Right lobe of liver (tissue), 6 donors: ENCODE data around the gene ZBTB21. TPM values are rescaled to one million over a fixed set of nuclear protein-coding genes. Genes with fewer than 3 reads are reported as not detected.
"Not testable (repeated sequence)": the region's sequence is repeated elsewhere in the genome, so short reads cannot be mapped to it uniquely, and the experiment has no call there.

Source experiments
- ATAC-seq, 4 donors: fragments of 200-7000 bp; cut with Tn5 transposase; one replicate each; pipeline ENCODE4 v1.9.1; 2020; ENCODE audit warnings: mild to moderate bottlenecking in 4 of 4, moderate library complexity in 4 of 4
- DNase-seq, 3 donors: peaks; one replicate each; pipeline ENCODE4 v3.0.0-alpha.2; 2020
- H3K27ac ChIP-seq, 3 donors: fragments of 200-600 bp; one replicate each; pipeline ENCODE4 v1.8.0; 2022
- H3K27me3 ChIP-seq, 2 donors: fragments of 200-600 bp; one replicate each; pipeline ENCODE4 v1.8.0; 2022
- H3K36me3 ChIP-seq, 4 donors: fragments of 200-600 bp; sonication (generic) in 1 of 4; one replicate each; pipeline versions ENCODE4 v1.5.1 to v1.8.0; 2017 to 2022; ENCODE audit warnings: control low read depth in 1 of 4
- H3K4me1 ChIP-seq, 4 donors: fragments of 200-600 bp; sonication (generic) in 1 of 4; one replicate each; pipeline versions ENCODE4 v1.5.1 to v1.8.0; 2017 to 2022; ENCODE audit warnings: control low read depth in 1 of 4
- H3K4me3 ChIP-seq, 3 donors: fragments of 200-600 bp; one replicate each; pipeline ENCODE4 v1.8.0; 2022
- H3K9me3 ChIP-seq, 4 donors: fragments of 200-600 bp; sonication (generic) in 1 of 4; one replicate each; pipeline versions ENCODE4 v1.5.1 to v1.8.0; 2017 to 2022; ENCODE audit warnings: control low read depth in 1 of 4
- CTCF ChIP-seq, 4 donors: fragments of 200-600 bp in 3 of 4; fragments of 450-650 bp in 1 of 4; IDR thresholded peaks; one replicate each; pipeline versions ENCODE4 v1.5.1 to v1.8.0; 2016 to 2022; ENCODE audit warnings: antibody characterized with exemption in 4 of 4, mild to moderate bottlenecking in 2 of 4
- POLR2A ChIP-seq: fragments of 450-650 bp; IDR thresholded peaks from one replicate; pipeline ENCODE4 v1.6.1; 2017; ENCODE audit warnings: antibody characterized with exemption, mild to moderate bottlenecking
- WGBS: methylation state at CpG from one replicate; pipeline ENCODE4 v1.1.6; 2018; ENCODE audit warnings: low coverage, low lambda C conversion rate; ENCODE audit not compliant: insufficient coverage; ENCODE audit errors: missing lambda C conversion rate; 5-methylcytosine and 5-hydroxymethylcytosine counted together
- intact Hi-C, 2 donors: fragments of 100-400 bp; cut with DNase I; formaldehyde crosslinking; loops; one replicate each; pipeline versions ENCODE4 v1.11.2 to v1.14.1; 2022
- total RNA-seq, 6 experiments: library from RNA; depleted of rRNA in 2 of 6; stranded (reverse); fragments of >200 nt in 2 of 6; fragmentation: NEBNext Ultra II Directional in 3 of 6; extraction: Animal tissue kit (Norgen Biotek cat#: 25700) in 3 of 6; gene quantifications; one replicate each; pipeline versions ENCODE4 v1.1.0 to v1.2.4, GENCODE V29; 2016 to 2023
- donor health status: DM: no; HTN: yes; CAD: no.
- donor health status: DM: no; HTN: no; CAD: no.
- donor health status: DM: no; HTN: no; CAD: no.
- donor health status: DM: no; HTN: yes; CAD: no.
- donor health status: DM: no; HTN: yes; CAD: no.

ZBTB21 gene
- total RNA-seq, 6 experiments from 2014 or later = 3.0 to 28.5 (median 11.2) TPM

DNA sequence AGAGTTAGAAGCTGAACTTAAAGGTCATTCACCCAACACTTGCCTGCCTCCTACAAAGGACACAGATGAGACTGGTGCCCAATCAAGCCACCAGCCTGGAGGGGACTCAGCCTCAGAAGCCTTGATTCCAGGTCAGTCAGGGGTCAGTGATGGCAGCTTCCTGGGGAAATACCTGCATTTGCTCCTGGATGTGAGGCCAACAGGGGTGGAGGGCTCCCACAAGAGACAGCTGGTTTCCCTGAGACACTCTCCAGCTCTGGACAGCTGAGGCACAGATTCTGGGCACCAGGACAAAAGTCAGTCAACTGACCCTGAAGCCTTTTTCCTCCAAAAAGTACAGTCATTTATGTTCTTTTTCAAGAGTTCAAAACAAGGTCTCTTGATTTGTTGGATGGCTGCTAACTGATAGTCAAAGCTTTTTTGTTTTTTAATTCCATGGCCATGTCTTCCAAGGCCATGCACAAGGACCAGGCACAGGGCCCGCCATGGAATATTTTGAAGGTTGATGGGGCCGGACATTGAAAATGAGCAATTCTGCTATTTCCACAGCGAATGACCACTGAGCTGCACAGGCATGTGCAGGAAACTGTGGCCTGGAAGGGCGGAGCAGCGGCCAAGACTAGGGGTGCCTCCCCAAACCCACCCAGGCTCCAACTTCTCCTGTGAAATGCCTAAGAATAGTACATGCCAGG is 58.1 kb downstream of the ZBTB21 start:
- peaks cover 0 to 8% (median 0%) of the 10 kb centered on the region in 4 donors for H3K4me1 ChIP-seq
- H3K9me3 ChIP-seq = no peaks in the 10 kb centered on the region
- H3K27me3 ChIP-seq = no peaks in the 10 kb centered on the region
- 70% methylated on average over 2 of the region's 5 CpGs for WGBS
- intact Hi-C loops = no loop called here
- peak overlapping the region in 2 of 3 donors; percentile 66 to 68 for H3K4me3 ChIP-seq
- no peaks in the 10 kb centered on the region for H3K36me3 ChIP-seq
- ATAC-seq = no peak
- no peak for DNase-seq
- H3K27ac ChIP-seq = no peak overlapping the region
- TF ChIP-seq POLR2A = no peak
- no peak for TF ChIP-seq CTCF (IDR thresholded peaks at IDR 0.05)

DNA sequence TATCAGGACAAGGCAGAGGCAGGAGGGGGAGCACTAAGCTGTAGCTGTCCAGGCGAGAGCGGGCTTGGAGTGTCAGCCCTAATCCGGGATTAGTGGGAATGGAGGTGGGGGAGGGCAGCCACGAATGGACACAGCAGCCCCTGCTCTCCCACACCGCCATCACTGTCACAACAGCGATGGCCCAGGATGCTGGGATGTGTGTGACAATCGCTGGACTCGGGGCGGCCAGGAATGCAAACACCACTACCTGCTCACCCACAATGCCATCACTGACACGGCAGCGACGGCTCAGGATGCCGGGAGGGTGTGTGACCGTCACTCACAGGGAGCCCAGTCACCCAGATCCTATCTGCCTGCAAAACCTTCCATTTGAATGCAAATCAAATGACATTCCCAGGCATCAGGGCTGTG is 59.2 kb downstream of the ZBTB21 start:
- intact Hi-C loops = no loop called here
- no peak for DNase-seq
- TF ChIP-seq CTCF (IDR thresholded peaks at IDR 0.05) = no peak
- TF ChIP-seq POLR2A = no peak
- Histone ChIP-seq H3K4me3 (no peak overlapping the region), H3K27me3 (no peaks in the 10 kb centered on the region), H3K27ac (no peak overlapping the region), H3K9me3 (no peaks in the 10 kb centered on the region), H3K36me3 (no peaks in the 10 kb centered on the region), H3K4me1 (peaks cover 0 to 8% (median 0%) of the 10 kb centered on the region in 4 donors)
- no peak for ATAC-seq
- 98% methylated on average over 7 of the region's 14 CpGs for WGBS

DNA sequence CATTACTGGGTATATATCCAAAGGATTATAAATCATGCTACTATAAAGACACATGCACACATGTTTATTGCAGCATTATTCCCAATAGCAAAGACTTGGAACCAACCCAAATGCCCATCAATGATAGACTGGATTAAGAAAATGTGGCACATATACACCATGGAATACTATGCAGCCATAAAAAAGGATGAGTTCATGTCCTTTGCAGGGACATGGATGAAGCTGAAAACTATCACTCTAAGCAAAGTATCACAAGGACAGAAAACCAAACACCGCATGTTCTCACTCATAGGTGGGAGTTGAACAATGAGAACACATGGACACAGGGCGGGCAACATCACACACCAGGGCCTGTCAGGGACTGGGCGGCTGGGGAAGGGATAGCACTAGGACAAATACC is 60.5 kb downstream of the ZBTB21 start:
- intact Hi-C loops, ATAC-seq, H3K4me1 ChIP-seq, DNase-seq, H3K9me3 ChIP-seq, H3K27ac ChIP-seq, H3K36me3 ChIP-seq, H3K4me3 ChIP-seq, H3K27me3 ChIP-seq: not testable (repeated sequence)
- 100% methylated on average over 2 of the region's 3 CpGs for WGBS

GRCh38 chr21:41948901-41949300 is 61.3 kb downstream of the ZBTB21 start:
- H3K27ac ChIP-seq = no peak overlapping the region

More at GRCh38 chr21:41948901-41949300, 61.3 kb downstream of the ZBTB21 start:
- DNase-seq (no peak), ATAC-seq (no peak)
- 96% methylated on average over 6 of the region's 11 CpGs for WGBS
- H3K27me3 ChIP-seq = no peaks in the 10 kb centered on the region
- no peaks in the 10 kb centered on the region for H3K9me3 ChIP-seq
- no peak for TF ChIP-seq CTCF (IDR thresholded peaks at IDR 0.05)
- no peak for TF ChIP-seq POLR2A
- H3K4me3 ChIP-seq = no peak overlapping the region
- intact Hi-C loops = no loop called here
- H3K4me1 ChIP-seq = peaks cover 0 to 8% (median 0%) of the 10 kb centered on the region in 4 donors
- no peaks in the 10 kb centered on the region for H3K36me3 ChIP-seq
